GM23338 (cell line): ENCODE measurements around the gene KCNAB1. TPM values are rescaled to one million over a fixed set of nuclear protein-coding genes. Genes with fewer than 3 reads are reported as not detected.
A peak's percentile ranks its signal among the peaks of the same experiment; 100 is the strongest.

Experiments used
- ATAC-seq: fragments of 200-7000 bp; cut with Tn5 transposase; 3 replicates; pipeline ENCODE4 v1.9.1; 2020
- DNase-seq: peaks from one replicate; pipeline ENCODE4 v3.0.0-alpha.2; 2015; ENCODE audit warnings: low spot score
- H2AFZ ChIP-seq: fragments of 200-600 bp; sonication (generic); 2 replicates; pipeline ENCODE4 v1.8.0; 2016; ENCODE audit warnings: antibody characterized with exemption, mild to moderate bottlenecking, moderate library complexity
- H3F3A ChIP-seq: fragments of 200-600 bp; sonication (generic); replicated peaks from 2 replicates; pipeline ENCODE4 v1.8.0; 2017; ENCODE audit warnings: antibody characterized with exemption, mixed run types, low read depth
- H3K27ac ChIP-seq: fragments of 200-600 bp; sonication (generic); 2 replicates; pipeline ENCODE4 v1.6.1; 2016; ENCODE audit warnings: low read depth
- H3K27me3 ChIP-seq: fragments of 200-600 bp; sonication (generic); 2 replicates; pipeline ENCODE4 v1.8.0; 2016; ENCODE audit warnings: mild to moderate bottlenecking, mixed run types, moderate library complexity; ENCODE audit not compliant: insufficient read depth
- H3K36me3 ChIP-seq: fragments of 200-600 bp; sonication (generic); 2 replicates; pipeline ENCODE4 v1.8.0; 2016; ENCODE audit warnings: mild to moderate bottlenecking; ENCODE audit not compliant: insufficient read depth
- H3K4me1 ChIP-seq: fragments of 200-600 bp; sonication (generic); 2 replicates; pipeline ENCODE4 v1.8.0; 2016; ENCODE audit warnings: mild to moderate bottlenecking, moderate library complexity; ENCODE audit not compliant: insufficient read depth
- H3K4me2 ChIP-seq: fragments of 200-600 bp; sonication (generic); 2 replicates; pipeline ENCODE4 v1.7.1; 2017; ENCODE audit warnings: mixed run types
- H3K4me3 ChIP-seq: fragments of 200-600 bp; sonication (generic); 2 replicates; pipeline ENCODE4 v1.6.1; 2016; ENCODE audit warnings: mixed run types
- H3K79me2 ChIP-seq: fragments of 200-600 bp; sonication (generic); replicated peaks from 2 replicates; pipeline ENCODE4 v1.8.0; 2017; ENCODE audit warnings: mild to moderate bottlenecking; ENCODE audit not compliant: insufficient read depth
- H3K9me2 ChIP-seq: fragments of 200-600 bp; sonication (generic); 2 replicates; pipeline ENCODE4 v1.8.0; 2017; ENCODE audit not compliant: insufficient read depth
- H4K20me1 ChIP-seq: fragments of 200-600 bp; sonication (generic); replicated peaks from 2 replicates; pipeline ENCODE4 v1.8.0; 2017; ENCODE audit warnings: mild to moderate bottlenecking; ENCODE audit not compliant: insufficient read depth
- H3K27ac Mint-ChIP-seq: 2 replicates; pipeline ENCODE4 v1.8.0; 2020; ENCODE audit warnings: inconsistent platforms, mild to moderate bottlenecking, moderate library complexity, mixed read lengths
- H3K27me3 Mint-ChIP-seq: 3 replicates; pipeline ENCODE4 v1.8.0; 2022; ENCODE audit warnings: low read depth, mild to moderate bottlenecking, moderate library complexity, mixed read lengths, inconsistent platforms; ENCODE audit not compliant: insufficient read depth, poor library complexity
- H3K36me3 Mint-ChIP-seq: 3 replicates; pipeline ENCODE4 v1.8.0; 2021; ENCODE audit warnings: low read depth, mild to moderate bottlenecking, inconsistent platforms, moderate library complexity, mixed read lengths
- H3K4me1 Mint-ChIP-seq: 3 replicates; pipeline ENCODE4 v1.8.0; 2020; ENCODE audit warnings: mild to moderate bottlenecking, inconsistent platforms, mixed read lengths
- H3K4me3 Mint-ChIP-seq: 3 replicates; pipeline ENCODE4 v1.8.0; 2021; ENCODE audit warnings: moderate library complexity, mild to moderate bottlenecking, inconsistent platforms, mixed read lengths
- H3K9me3 Mint-ChIP-seq: 3 replicates; pipeline ENCODE4 v1.8.0; 2020; ENCODE audit warnings: moderate library complexity, mild to moderate bottlenecking, inconsistent platforms, mixed read lengths
- CREB1 ChIP-seq: fragments of 250-450 bp; sonication (Bioruptor Pico); IDR thresholded peaks from 2 replicates; pipeline ENCODE4 v1.5.0; 2020; ENCODE audit warnings: low read depth, mild to moderate bottlenecking, moderate library complexity
- CTCF ChIP-seq, 2 experiments: fragments of 200-600 bp in 1 of 2; sonication (generic) in 1 of 2; conservative IDR thresholded peaks; 2 replicates each; pipeline versions ENCODE4 v1.5.1 to v1.6.1; 2016 to 2017; ENCODE audit warnings: antibody characterized with exemption in 2 of 2, low read depth in 2 of 2, mild to moderate bottlenecking in 2 of 2, moderate library complexity in 1 of 2
- ETS1 ChIP-seq: IDR thresholded peaks from 2 replicates; pipeline ENCODE4 v1.6.1; 2016; ENCODE audit warnings: antibody characterized with exemption
- EZH2 ChIP-seq: fragments of 200-600 bp; sonication (generic); IDR thresholded peaks from one replicate; pipeline ENCODE4 v1.8.0; 2017; ENCODE audit warnings: antibody characterized with exemption, mild to moderate bottlenecking, low read depth; ENCODE audit not compliant: unreplicated experiment
- EZH2phosphoT487 ChIP-seq: fragments of 200-600 bp; sonication (generic); IDR thresholded peaks from one replicate; pipeline ENCODE4 v1.8.1; 2018; ENCODE audit warnings: antibody characterized with exemption; ENCODE audit not compliant: unreplicated experiment
- JUNB ChIP-seq: IDR thresholded peaks from one replicate; pipeline ENCODE4 v1.6.1; 2016; ENCODE audit warnings: antibody characterized with exemption; ENCODE audit not compliant: unreplicated experiment
- NANOG ChIP-seq: IDR thresholded peaks from 2 replicates; pipeline ENCODE4 v1.6.1; 2016; ENCODE audit warnings: antibody characterized with exemption, borderline replicate concordance
- POLR2AphosphoS5 ChIP-seq: IDR thresholded peaks from 2 replicates; pipeline ENCODE4 v1.6.1; 2016; ENCODE audit warnings: antibody characterized with exemption, low read depth
- REST ChIP-seq: IDR thresholded peaks from one replicate; pipeline ENCODE4 v1.6.1; 2018; ENCODE audit warnings: antibody characterized with exemption; ENCODE audit not compliant: unreplicated experiment
- STAT1 ChIP-seq: IDR thresholded peaks from one replicate; pipeline ENCODE4 v1.6.1; 2016; ENCODE audit warnings: antibody characterized with exemption; ENCODE audit not compliant: unreplicated experiment
- ZNF114 ChIP-seq: fragments of 250-450 bp; sonication (Bioruptor Pico); IDR thresholded peaks from 2 replicates; pipeline ENCODE4 v1.5.0; 2020; ENCODE audit warnings: mild to moderate bottlenecking, moderate library complexity
- ZNF331 ChIP-seq: fragments of 250-450 bp; sonication (Bioruptor Pico); IDR thresholded peaks from 2 replicates; pipeline ENCODE4 v1.5.0; 2020; ENCODE audit warnings: low read depth, mild to moderate bottlenecking, moderate library complexity
- ZNF462 ChIP-seq: fragments of 250-450 bp; sonication (Bioruptor Pico); IDR thresholded peaks from 2 replicates; pipeline ENCODE4 v1.5.0; 2020; ENCODE audit warnings: mild to moderate bottlenecking, moderate library complexity
- polyA plus RNA-seq: library from polyadenylated mRNA; unstranded; fragments of >200 nt; fragmentation: Nextera tagmentation; extraction: Ambion mirVana; gene quantifications from 2 replicates; pipeline ENCODE4 v1.2.1, GENCODE V29; 2016
- total RNA-seq: library from RNA; depleted of rRNA; stranded (reverse); fragments of >200 nt; shearing (Covaris generic); gene quantifications from 2 replicates; pipeline ENCODE4 v1.2.3, GENCODE V29; 2014

The KCNAB1 gene
- total and polyA plus RNA-seq, 2 experiments from 2014 or later, result 0.69 to 2.6 TPM

- Mint-ChIP-seq H3K27ac (no peak overlapping the region), H3K4me3 (no peak overlapping the region), H3K36me3 (no peaks in the 10 kb centered on the region), H3K9me3 (no peaks in the 10 kb centered on the region), H3K27me3 (peaks cover 3% of the 10 kb centered on the region), H3K4me1 (no peaks in the 10 kb centered on the region)
- TF ChIP-seq ZNF114 (CRISPR knock-in tag) (no peak), JUNB (no peak), STAT1 (no peak), EZH2phosphoT487 (no peak), ZNF462 (CRISPR knock-in tag) (no peak), EZH2 (no peak), REST (no peak), POLR2AphosphoS5 (no peak), ETS1 (no peak), ZNF331 (no peak), CREB1 (CRISPR knock-in tag) (no peak), CTCF (conservative IDR thresholded peaks at IDR 0.05; ENCODE audit: low read depth in 2 of 2) (no peak), NANOG (no peak)
- H3K9me2 ChIP-seq, result no peaks in the 10 kb centered on the region
- H3K4me1 ChIP-seq, result no peaks in the 10 kb centered on the region
- H3K27me3 ChIP-seq, result peaks cover 10% of the 10 kb centered on the region
- no peaks in the 10 kb centered on the region for H4K20me1 ChIP-seq
- H3K4me2 ChIP-seq, result no peak overlapping the region
- H2AFZ ChIP-seq, result peak overlapping the region; percentile 12; the same call in 1 of the 2 replicates
- no peaks in the 10 kb centered on the region for H3K79me2 ChIP-seq
- ATAC-seq (no peak), DNase-seq (no peak)
- no peaks in the 10 kb centered on the region for H3F3A ChIP-seq
- H3K27ac ChIP-seq, result no peak overlapping the region
- no peaks in the 10 kb centered on the region for H3K36me3 ChIP-seq
- no peak overlapping the region for H3K4me3 ChIP-seq
Observed at GRCh38 chr3:156298014-156298413, 177.6 kb downstream of the KCNAB1 start.
